ENCODE results near the gene FAU. TPM values are rescaled to one million over a fixed set of nuclear protein-coding genes. Genes with fewer than 3 reads are reported as not detected.

Gene FAU
- total RNA-seq, 1 experiment from 2014 or later, result 1,073 TPM

DNA sequence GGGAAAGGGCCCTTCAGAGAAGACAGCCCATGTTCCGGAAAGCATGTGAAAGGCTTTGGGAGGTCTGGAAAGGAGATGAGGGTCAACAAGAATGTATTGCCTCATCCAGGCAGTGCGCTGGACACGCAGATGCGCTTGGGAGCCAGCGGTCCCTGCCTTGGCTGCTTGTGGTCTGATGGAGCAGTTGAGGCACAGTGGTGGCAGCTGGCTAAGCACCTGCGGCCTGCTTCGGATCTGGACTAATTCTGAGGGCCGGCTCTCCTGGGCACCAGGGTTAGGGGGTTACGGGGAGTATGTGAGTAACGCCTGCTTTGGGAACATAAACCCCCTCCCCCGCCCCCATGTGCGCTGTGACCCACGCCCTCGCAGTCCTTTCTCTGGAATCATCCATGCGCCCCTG lies 14.9 kb downstream of the FAU start:
- ATAC-seq, result no peak

More for the DNA sequence above, 14.9 kb downstream of the FAU start:
- CTCF ChIA-PET, result no interaction called here
- POLR2A ChIA-PET, result no interaction called here
- Histone ChIP-seq H3K27me3 (ENCODE audit: insufficient read depth, low read length) (no peaks in the 10 kb centered on the region), H2AFZ (ENCODE audit: low read depth, low read length, poor library complexity, severe bottlenecking) (no peak overlapping the region), H3K36me3 (ENCODE audit: control insufficient read depth in 1 of 2, insufficient read depth in 2 of 2, low read length in 2 of 2) (no peaks in the 10 kb centered on the region), H4K20me1 (ENCODE audit: insufficient read depth) (no peaks in the 10 kb centered on the region), H3K27ac (ENCODE audit: low read depth, low read length) (no peak overlapping the region), H3K79me2 (ENCODE audit: insufficient read depth, low read length) (peaks cover 16% of the 10 kb centered on the region), H3K9me3 (ENCODE audit: control insufficient read depth in 1 of 2, insufficient read depth in 1 of 2, low read depth in 1 of 2, low read length in 2 of 2) (no peaks in the 10 kb centered on the region), H3K9me2 (ENCODE audit: insufficient read depth) (no peaks in the 10 kb centered on the region), H3K4me1 (ENCODE audit: control insufficient read depth in 1 of 2, insufficient read depth in 2 of 2, low read length in 2 of 2) (peaks cover 11 to 15% of the 10 kb centered on the region in 2 experiments), H3K4me2 (ENCODE audit: low read length) (no peak overlapping the region), H3K4me3 (replicated peaks in 1 of 2; ENCODE audit: low read depth in 1 of 2, low read length in 2 of 2) (no peak overlapping the region), H3K9ac (ENCODE audit: low read length) (no peak overlapping the region)
- TF ChIP-seq SIN3A (IDR thresholded peaks at IDR 0.05; ENCODE audit: low read depth) (no peak), JUND (IDR thresholded peaks at IDR 0.05) (no peak), CBX3 (IDR thresholded peaks at IDR 0.05; ENCODE audit: low read depth) (no peak), SP1 (IDR thresholded peaks at IDR 0.05; ENCODE audit: low read depth) (no peak), POLR2A (IDR thresholded peaks at IDR 0.05; ENCODE audit: borderline replicate concordance, extremely low read depth, insufficient read depth, insufficient read length) (no peak), RAD21 (IDR thresholded peaks at IDR 0.05; ENCODE audit: low read depth) (no peak), CEBPB (IDR thresholded peaks at IDR 0.05; ENCODE audit: low read depth) (no peak), EZH2 (IDR thresholded peaks at IDR 0.05) (no peak), ZFX (IDR thresholded peaks at IDR 0.05) (no peak), EZH2phosphoT487 (IDR thresholded peaks at IDR 0.05; ENCODE audit: borderline replicate concordance) (no peak), ELF1 (IDR thresholded peaks at IDR 0.05; ENCODE audit: borderline replicate concordance, low read depth) (no peak), TCF7L2 (IDR thresholded peaks at IDR 0.05; ENCODE audit: borderline replicate concordance, extremely low read depth, insufficient read depth, insufficient read length) (no peak), POLR2AphosphoS5 (IDR thresholded peaks at IDR 0.05; ENCODE audit: low read depth, low read length) (no peak), YY1 (IDR thresholded peaks at IDR 0.05; ENCODE audit: extremely low read depth, insufficient replicate concordance, low read depth, low read length) (no peak), SRF (IDR thresholded peaks at IDR 0.05; ENCODE audit: low read depth) (no peak), FOSL1 (IDR thresholded peaks at IDR 0.05; ENCODE audit: low read depth) (no peak)
- TF ChIP-seq, protein P1, sequence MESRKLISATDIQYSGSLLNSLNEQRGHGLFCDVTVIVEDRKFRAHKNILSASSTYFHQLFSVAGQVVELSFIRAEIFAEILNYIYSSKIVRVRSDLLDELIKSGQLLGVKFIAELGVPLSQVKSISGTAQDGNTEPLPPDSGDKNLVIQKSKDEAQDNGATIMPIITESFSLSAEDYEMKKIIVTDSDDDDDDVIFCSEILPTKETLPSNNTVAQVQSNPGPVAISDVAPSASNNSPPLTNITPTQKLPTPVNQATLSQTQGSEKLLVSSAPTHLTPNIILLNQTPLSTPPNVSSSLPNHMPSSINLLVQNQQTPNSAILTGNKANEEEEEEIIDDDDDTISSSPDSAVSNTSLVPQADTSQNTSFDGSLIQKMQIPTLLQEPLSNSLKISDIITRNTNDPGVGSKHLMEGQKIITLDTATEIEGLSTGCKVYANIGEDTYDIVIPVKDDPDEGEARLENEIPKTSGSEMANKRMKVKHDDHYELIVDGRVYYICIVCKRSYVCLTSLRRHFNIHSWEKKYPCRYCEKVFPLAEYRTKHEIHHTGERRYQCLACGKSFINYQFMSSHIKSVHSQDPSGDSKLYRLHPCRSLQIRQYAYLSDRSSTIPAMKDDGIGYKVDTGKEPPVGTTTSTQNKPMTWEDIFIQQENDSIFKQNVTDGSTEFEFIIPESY (IDR thresholded peaks at IDR 0.05; ENCODE audit: extremely low read depth, insufficient replicate concordance, low read length), result no peak
- TF ChIP-seq, protein P2, sequence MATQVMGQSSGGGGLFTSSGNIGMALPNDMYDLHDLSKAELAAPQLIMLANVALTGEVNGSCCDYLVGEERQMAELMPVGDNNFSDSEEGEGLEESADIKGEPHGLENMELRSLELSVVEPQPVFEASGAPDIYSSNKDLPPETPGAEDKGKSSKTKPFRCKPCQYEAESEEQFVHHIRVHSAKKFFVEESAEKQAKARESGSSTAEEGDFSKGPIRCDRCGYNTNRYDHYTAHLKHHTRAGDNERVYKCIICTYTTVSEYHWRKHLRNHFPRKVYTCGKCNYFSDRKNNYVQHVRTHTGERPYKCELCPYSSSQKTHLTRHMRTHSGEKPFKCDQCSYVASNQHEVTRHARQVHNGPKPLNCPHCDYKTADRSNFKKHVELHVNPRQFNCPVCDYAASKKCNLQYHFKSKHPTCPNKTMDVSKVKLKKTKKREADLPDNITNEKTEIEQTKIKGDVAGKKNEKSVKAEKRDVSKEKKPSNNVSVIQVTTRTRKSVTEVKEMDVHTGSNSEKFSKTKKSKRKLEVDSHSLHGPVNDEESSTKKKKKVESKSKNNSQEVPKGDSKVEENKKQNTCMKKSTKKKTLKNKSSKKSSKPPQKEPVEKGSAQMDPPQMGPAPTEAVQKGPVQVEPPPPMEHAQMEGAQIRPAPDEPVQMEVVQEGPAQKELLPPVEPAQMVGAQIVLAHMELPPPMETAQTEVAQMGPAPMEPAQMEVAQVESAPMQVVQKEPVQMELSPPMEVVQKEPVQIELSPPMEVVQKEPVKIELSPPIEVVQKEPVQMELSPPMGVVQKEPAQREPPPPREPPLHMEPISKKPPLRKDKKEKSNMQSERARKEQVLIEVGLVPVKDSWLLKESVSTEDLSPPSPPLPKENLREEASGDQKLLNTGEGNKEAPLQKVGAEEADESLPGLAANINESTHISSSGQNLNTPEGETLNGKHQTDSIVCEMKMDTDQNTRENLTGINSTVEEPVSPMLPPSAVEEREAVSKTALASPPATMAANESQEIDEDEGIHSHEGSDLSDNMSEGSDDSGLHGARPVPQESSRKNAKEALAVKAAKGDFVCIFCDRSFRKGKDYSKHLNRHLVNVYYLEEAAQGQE (IDR thresholded peaks at IDR 0.05; ENCODE audit: low read depth), result no peak
- TF ChIP-seq, protein P3, sequence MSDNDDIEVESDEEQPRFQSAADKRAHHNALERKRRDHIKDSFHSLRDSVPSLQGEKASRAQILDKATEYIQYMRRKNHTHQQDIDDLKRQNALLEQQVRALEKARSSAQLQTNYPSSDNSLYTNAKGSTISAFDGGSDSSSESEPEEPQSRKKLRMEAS (IDR thresholded peaks at IDR 0.05), result no peak
- DNase-seq (ENCODE audit: low read depth, low spot score), result no peak
- RAD21 ChIA-PET (ENCODE audit: low non-redundant PET in 1 of 2, low total read pairs in 2 of 2, uncharacterized antibody in 2 of 2, unreplicated experiment in 2 of 2), result no interaction called here
- BruUV-seq (replicated peaks), result no TSS peak
- intact Hi-C loops (cut with micrococcal nuclease), result no loop called here

Data from HCT116 (cell line).